ENCODE data around the gene PDGFRB. TPM values are rescaled to one million over a fixed set of nuclear protein-coding genes. Genes with fewer than 3 reads are reported as not detected.

Gene PDGFRB
- total RNA-seq, 1 experiment from 2014 or later = 0.34 TPM

GRCh38 chr5:150143350-150144245, 12.0 kb downstream of the PDGFRB start (continued):
- no peak for TF ChIP-seq EZH2 (IDR thresholded peaks at IDR 0.05)
- TF ChIP-seq JUND (IDR thresholded peaks at IDR 0.05) = no peak; the same call in 1 of the 2 replicates
- TF ChIP-seq POLR2AphosphoS5 (IDR thresholded peaks at IDR 0.05; ENCODE audit: low read depth, low read length) = no peak
- TF ChIP-seq SIN3A (IDR thresholded peaks at IDR 0.05; ENCODE audit: low read depth) = no peak
- TF ChIP-seq SP1 (IDR thresholded peaks at IDR 0.05; ENCODE audit: low read depth) = no peak
- no peak for TF ChIP-seq REST (IDR thresholded peaks at IDR 0.05; ENCODE audit: low read depth)
- TF ChIP-seq SRF (IDR thresholded peaks at IDR 0.05; ENCODE audit: low read depth) = no peak

GRCh38 chr5:150142959-150143349, 12.7 kb downstream of the PDGFRB start:
- CTCF ChIA-PET = no interaction called here

More at GRCh38 chr5:150142959-150143349, 12.7 kb downstream of the PDGFRB start:
- no peaks in the 10 kb centered on the region for H3K9me3 ChIP-seq (ENCODE audit: control insufficient read depth in 1 of 2, insufficient read depth in 1 of 2, low read depth in 1 of 2, low read length in 2 of 2)
- no peaks in the 10 kb centered on the region for H4K20me1 ChIP-seq (ENCODE audit: insufficient read depth)
- H3K27me3 ChIP-seq (ENCODE audit: insufficient read depth, low read length) = no peaks in the 10 kb centered on the region
- no peaks in the 10 kb centered on the region for H3K9me2 ChIP-seq (ENCODE audit: insufficient read depth)
- POLR2A ChIA-PET = no interaction called here
- RAD21 ChIA-PET (ENCODE audit: low non-redundant PET in 1 of 2, low total read pairs in 2 of 2, uncharacterized antibody in 2 of 2, unreplicated experiment in 2 of 2) = no interaction called here
- H3K4me1 ChIP-seq (ENCODE audit: control insufficient read depth in 1 of 2, insufficient read depth in 2 of 2, low read length in 2 of 2) = peaks cover 0 to 21% of the 10 kb centered on the region in 2 experiments; a peak in 2 of 4 replicates
- no peak overlapping the region for H3K4me3 ChIP-seq (replicated peaks in 1 of 2; ENCODE audit: low read depth in 1 of 2, low read length in 2 of 2)
- peak overlapping the region; percentile 27 for H3K4me2 ChIP-seq (ENCODE audit: low read length)
- no peak overlapping the region for H2AFZ ChIP-seq (ENCODE audit: low read depth, low read length, poor library complexity, severe bottlenecking)
- DNase-seq (ENCODE audit: low read depth, low spot score) (peak; percentile 33), ATAC-seq (peak; percentile 54)
- intact Hi-C loops (cut with micrococcal nuclease) = no loop called here
- BruUV-seq (replicated peaks) = no TSS peak
- H3K27ac ChIP-seq (ENCODE audit: low read depth, low read length) = no peak overlapping the region
- no peak for TF ChIP-seq EZH2phosphoT487 (IDR thresholded peaks at IDR 0.05; ENCODE audit: borderline replicate concordance)
- no peak for TF ChIP-seq REST (IDR thresholded peaks at IDR 0.05; ENCODE audit: low read depth)
- no peak for TF ChIP-seq ELF1 (IDR thresholded peaks at IDR 0.05; ENCODE audit: borderline replicate concordance, low read depth)
- TF ChIP-seq CEBPB (IDR thresholded peaks at IDR 0.05; ENCODE audit: low read depth) = no peak; the same call in 1 of the 2 replicates
- TF ChIP-seq FOSL1 (IDR thresholded peaks at IDR 0.05; ENCODE audit: low read depth) = peak; percentile 70
- 0 out of 2 replicates have a peak, but pooled peaks have one; percentile 25 for TF ChIP-seq POLR2AphosphoS5 (IDR thresholded peaks at IDR 0.05; ENCODE audit: low read depth, low read length)
- no peak for TF ChIP-seq ZBTB33 (IDR thresholded peaks at IDR 0.05; ENCODE audit: extremely low read depth, insufficient replicate concordance, low read length)
- TF ChIP-seq ATF3 (IDR thresholded peaks at IDR 0.05) = no peak
- TF ChIP-seq EGR1 (IDR thresholded peaks at IDR 0.05; ENCODE audit: low read depth) = no peak
- peak; percentile 68 for TF ChIP-seq JUND (IDR thresholded peaks at IDR 0.05)
- no peak for TF ChIP-seq POLR2A (IDR thresholded peaks at IDR 0.05; ENCODE audit: borderline replicate concordance, extremely low read depth, insufficient read depth, insufficient read length)
- H3K79me2 ChIP-seq (ENCODE audit: insufficient read depth, low read length) = no peaks in the 10 kb centered on the region
- H3K9ac ChIP-seq (ENCODE audit: low read length) = no peak overlapping the region
- H3K36me3 ChIP-seq (ENCODE audit: control insufficient read depth in 1 of 2, insufficient read depth in 2 of 2, low read length in 2 of 2) = no peaks in the 10 kb centered on the region

All from HCT116 (cell line).